GM12801 (cell line): ENCODE results near the gene PCDHB12.
"Not testable (repeated sequence)": the region's sequence is repeated elsewhere in the genome, so short reads cannot be mapped to it uniquely, and the experiment has no call there.

Experiments used
- TF ChIP-seq, protein P1 (sequence below): IDR thresholded peaks from one replicate; pipeline ENCODE4 v1.5.1; 2011; ENCODE audit warnings: control low read depth; ENCODE audit not compliant: insufficient read length; ENCODE audit errors: extremely low read depth

Gene PCDHB12

DNA sequence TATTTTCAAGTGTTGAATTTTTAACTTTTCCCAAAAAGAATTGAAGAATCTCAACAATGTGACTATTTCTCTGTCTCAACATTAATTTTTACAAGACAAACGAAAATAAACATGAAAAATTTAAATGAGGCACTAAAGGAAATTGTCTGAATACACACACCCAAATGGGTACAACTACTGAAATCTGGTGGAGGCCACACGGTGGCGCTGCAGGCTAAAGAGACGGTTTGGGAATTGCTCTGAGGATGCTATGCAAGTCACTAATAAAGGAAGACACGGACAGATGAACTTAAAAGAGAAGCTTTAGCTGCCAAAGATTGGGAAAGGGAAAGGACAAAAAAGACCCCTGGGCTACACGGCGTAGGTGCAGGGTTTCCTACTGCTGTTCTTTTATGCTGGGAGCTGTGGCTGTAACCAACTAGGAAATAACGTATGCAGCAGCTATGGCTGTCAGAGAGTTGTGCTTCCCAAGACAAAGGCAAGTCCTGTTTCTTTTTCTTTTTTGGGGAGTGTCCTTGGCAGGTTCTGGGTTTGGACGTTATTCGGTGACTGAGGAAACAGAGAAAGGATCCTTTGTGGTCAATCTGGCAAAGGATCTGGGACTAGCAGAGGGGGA, 16.3 kb upstream of the PCDHB12 start, which contains the start of gene PCDHB10:
TSS of gene PCDHB10 (plus strand) at position 244 of the 616 bp plus-strand sequence. CDS start at position 444, 200 bp downstream.
- TF ChIP-seq, protein P1, sequence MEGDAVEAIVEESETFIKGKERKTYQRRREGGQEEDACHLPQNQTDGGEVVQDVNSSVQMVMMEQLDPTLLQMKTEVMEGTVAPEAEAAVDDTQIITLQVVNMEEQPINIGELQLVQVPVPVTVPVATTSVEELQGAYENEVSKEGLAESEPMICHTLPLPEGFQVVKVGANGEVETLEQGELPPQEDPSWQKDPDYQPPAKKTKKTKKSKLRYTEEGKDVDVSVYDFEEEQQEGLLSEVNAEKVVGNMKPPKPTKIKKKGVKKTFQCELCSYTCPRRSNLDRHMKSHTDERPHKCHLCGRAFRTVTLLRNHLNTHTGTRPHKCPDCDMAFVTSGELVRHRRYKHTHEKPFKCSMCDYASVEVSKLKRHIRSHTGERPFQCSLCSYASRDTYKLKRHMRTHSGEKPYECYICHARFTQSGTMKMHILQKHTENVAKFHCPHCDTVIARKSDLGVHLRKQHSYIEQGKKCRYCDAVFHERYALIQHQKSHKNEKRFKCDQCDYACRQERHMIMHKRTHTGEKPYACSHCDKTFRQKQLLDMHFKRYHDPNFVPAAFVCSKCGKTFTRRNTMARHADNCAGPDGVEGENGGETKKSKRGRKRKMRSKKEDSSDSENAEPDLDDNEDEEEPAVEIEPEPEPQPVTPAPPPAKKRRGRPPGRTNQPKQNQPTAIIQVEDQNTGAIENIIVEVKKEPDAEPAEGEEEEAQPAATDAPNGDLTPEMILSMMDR: no peak

DNA sequence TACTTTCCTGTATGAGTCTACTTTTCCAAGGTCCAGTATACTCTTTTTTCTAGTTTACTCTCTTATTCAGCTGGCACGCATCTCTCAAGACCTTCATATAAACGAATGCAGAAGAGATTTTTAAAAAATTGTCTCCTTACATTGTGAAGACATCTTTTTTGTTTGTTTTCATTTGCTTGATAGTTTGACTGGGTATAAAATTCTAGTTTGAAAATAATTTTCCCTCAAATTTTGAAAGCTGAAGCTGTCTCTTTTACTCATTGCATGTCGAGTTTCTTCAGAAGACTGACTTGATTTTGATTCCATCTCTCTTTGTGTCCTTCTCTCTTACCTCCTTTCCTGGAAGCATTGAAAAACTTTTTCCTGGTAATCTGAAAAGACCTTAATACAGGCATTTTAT, 12.2 kb upstream of the PCDHB12 start:
- TF ChIP-seq, protein P1: no peak

DNA sequence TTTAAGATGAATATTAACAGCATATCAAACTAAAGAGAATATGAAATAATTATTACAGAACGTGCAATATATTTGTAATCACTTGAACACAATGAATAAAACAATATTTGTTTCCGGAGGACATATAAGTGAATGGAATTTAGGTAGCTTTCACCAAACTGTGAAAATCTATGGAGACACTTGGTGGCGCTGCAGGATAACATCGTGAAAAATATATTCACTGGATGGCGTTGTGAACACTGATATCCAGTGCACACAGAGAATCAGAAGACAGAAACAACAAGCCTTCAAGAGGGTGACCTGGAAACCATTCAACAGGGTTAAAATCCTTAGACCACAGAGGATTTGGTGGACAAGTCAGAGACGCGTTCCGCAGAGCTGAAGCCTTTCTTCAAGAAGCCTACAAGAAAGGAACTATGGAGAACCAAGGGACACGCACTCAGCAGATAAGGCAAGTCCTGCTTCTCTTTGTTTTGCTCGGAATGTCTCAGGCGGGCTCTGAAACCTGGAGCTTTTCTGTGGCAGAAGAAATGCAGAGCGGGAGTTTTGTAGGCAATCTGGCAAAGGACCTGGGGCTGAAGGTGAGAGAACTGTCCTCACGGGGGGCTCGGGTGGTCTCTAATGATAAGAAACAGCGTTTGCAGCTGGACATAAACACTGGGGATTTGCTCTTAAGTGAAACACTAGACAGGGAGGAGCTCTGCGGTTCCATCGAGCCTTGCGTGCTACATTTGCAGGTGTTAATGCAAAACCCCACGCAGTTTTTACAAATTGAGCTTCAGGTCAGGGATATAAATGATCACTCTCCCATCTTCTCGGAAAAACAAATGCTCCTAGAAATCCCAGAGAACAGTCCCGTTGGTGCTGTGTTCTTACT, 8.9 kb upstream of the PCDHB12 start, which contains the start of gene PCDHB11:
TSS of gene PCDHB11 (plus strand) at position 269 of the 877 bp plus-strand sequence. CDS start at position 417, 148 bp downstream.
- TF ChIP-seq, protein P1: no peak

DNA sequence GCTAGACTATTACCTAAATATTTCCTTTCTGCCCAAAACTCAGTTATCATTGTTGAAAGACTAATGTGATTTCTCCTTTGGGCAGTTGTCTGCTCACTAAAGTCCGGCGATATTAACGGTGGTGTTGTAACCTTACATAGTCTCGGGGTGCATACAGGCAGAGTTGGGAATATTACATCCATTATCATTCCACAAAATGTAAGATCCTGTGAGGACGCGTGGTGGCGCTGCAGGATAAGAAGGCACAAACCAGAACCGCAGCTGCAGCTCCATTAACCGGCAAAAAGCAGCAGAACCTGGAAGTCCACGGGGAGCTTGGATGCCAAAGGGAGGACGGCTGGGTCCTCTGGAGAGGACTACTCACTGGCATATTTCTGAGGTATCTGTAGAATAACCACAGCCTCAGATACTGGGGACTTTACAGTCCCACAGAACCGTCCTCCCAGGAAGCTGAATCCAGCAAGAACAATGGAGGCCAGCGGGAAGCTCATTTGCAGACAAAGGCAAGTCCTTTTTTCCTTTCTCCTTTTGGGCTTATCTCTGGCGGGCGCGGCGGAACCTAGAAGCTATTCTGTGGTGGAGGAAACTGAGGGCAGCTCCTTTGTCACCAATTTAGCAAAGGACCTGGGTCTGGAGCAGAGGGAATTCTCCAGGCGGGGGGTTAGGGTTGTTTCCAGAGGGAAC, 5.3 kb downstream of the PCDHB12 start, which contains the start of gene PCDHB13:
TSS of gene PCDHB13 (plus strand) at position 264 of the 684 bp plus-strand sequence. CDS start at position 469, 205 bp downstream.
- TF ChIP-seq, protein P1: not testable (repeated sequence)

DNA sequence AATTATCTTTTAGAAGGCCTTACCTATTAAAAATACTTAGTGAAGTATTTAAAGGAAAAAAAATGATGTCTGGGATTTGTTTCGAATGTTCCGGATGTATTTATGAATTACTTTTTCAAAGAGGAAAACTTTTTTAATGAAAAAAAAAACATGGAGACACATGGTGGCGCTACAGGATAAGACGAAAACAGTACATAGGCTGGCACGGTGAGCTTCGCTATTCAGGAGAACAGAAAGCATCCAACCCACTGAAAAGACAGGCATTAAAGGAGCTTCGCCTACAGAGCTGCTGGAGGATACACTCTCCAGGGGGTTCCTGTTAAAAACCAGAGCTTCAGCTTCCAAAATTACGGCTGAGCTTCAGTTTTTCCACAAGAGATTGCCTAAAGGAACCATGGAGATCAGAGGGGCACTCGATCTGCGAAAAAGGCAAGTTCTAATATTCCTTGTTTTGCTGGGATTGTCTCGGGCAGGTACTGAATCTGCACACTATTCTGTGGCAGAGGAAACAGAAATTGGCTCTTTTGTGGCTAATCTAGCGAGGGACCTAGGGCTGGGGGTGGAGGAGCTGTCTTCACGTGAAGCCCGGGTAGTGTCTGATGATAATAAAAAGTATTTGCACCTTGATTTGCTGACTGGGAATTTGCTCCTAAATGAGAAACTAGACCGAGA, 14.7 kb downstream of the PCDHB12 start, which contains the start of gene PCDHB14:
TSS of gene PCDHB14 (plus strand) at position 232 of the 672 bp plus-strand sequence. CDS start at position 395, 163 bp downstream.
- TF ChIP-seq, protein P1: no peak

DNA sequence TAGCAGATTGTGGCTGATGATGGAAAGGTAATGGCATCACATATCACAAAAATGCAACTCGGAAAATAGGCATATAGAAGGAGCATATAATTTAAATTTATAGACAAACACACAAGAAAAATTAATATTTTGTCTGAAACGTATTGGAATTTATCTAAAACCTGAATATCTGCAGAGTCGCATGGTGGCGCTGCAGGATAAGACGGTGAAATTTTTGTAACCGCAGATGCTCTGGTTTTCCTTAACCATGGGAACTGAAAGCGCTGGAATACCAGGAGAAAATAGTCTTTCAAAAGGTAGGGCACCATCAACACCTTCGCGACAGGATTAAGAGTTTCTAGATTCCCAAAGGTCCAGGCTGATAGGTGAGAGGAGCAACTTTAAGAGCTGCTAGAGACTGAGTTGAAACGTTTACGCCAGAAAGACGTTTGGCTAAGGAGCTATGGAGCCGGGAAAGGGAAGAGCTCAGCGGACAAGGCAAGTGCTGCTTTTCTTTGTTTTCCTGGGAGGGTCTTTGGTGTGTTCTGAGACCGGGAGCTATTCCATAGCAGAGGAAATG, 25.7 kb downstream of the PCDHB12 start:
- TF ChIP-seq, protein P1: no peak
